ENCODE measurements around the gene SBNO2.

DNA sequence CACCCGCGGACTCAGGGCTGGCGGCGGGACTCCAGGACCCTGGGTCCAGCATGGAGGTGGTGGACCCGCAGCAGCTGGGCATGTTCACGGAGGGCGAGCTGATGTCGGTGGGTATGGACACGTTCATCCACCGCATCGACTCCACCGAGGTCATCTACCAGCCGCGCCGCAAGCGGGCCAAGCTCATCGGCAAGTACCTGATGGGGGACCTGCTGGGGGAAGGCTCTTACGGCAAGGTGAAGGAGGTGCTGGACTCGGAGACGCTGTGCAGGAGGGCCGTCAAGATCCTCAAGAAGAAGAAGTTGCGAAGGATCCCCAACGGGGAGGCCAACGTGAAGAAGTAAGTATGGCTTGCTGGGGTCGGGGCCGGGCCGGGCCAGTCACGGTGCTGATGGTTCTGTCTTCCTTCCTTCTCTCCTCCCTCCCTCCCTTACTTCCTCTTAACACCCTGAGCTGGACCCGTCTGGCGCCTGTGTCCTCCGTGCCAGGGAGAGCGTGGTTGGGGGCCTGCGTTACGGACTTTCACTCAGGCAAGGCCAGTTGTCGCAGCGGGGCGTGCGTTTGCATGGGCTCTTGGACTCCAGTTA lies 32.9 kb upstream of the SBNO2 start:
- TF ChIP-seq CTCF (conservative IDR thresholded peaks at IDR 0.05; ENCODE audit: low read depth in 2 of 2) (no peak), REST (IDR thresholded peaks at IDR 0.05; ENCODE audit: unreplicated experiment) (no peak), JUNB (IDR thresholded peaks at IDR 0.05; ENCODE audit: unreplicated experiment) (no peak), POLR2AphosphoS5 (IDR thresholded peaks at IDR 0.05; ENCODE audit: low read depth) (no peak)
- TF ChIP-seq, protein P1, sequence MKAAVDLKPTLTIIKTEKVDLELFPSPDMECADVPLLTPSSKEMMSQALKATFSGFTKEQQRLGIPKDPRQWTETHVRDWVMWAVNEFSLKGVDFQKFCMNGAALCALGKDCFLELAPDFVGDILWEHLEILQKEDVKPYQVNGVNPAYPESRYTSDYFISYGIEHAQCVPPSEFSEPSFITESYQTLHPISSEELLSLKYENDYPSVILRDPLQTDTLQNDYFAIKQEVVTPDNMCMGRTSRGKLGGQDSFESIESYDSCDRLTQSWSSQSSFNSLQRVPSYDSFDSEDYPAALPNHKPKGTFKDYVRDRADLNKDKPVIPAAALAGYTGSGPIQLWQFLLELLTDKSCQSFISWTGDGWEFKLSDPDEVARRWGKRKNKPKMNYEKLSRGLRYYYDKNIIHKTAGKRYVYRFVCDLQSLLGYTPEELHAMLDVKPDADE (IDR thresholded peaks at IDR 0.05) = no peak

All from GM23338 (cell line).